IMR-90 (cell line): ENCODE measurements around the gene SLC39A5. TPM values are rescaled to one million over a fixed set of nuclear protein-coding genes. Genes with fewer than 3 reads are reported as not detected.

Source experiments
- ATAC-seq: fragments of 200-7000 bp; cut with Tn5 transposase; 2 replicates; pipeline ENCODE4 v1.9.1; 2020; ENCODE audit warnings: low read depth, mild to moderate bottlenecking, moderate library complexity
- BruUV-seq: library from RNA; stranded (reverse); fragments of 400-500 nt; replicated peaks from 2 replicates; lab custom pipeline; 2021; lab: Mats Ljungman, UMichigan
- CTCF ChIA-PET: fragments of 300-600 bp; formaldehyde crosslinking; extraction: SDS; loops from one replicate; lab custom pipeline; 2021; ENCODE audit warnings: antibody characterized with exemption; lab: Yijun Ruan, JAX
- POLR2A ChIA-PET: fragments of 300-600 bp; sonication (Branson Sonifier 250); formaldehyde crosslinking; loops from one replicate; lab custom pipeline; 2022; ENCODE audit warnings: antibody characterized with exemption; ENCODE audit not compliant: unreplicated experiment; lab: Charles Lee
- DNase-seq: peaks from one replicate; pipeline ENCODE4 v3.0.0; 2013
- H2AFZ ChIP-seq: replicated peaks from 2 replicates; pipeline ENCODE3; 2013; ENCODE audit warnings: low read length, mild to moderate bottlenecking; ENCODE audit not compliant: poor library complexity
- H2AK5ac ChIP-seq: 2 replicates; pipeline ENCODE4 v1.6.1; 2013; ENCODE audit warnings: low read depth, low read length, inconsistent platforms
- H2AK9ac ChIP-seq: replicated peaks from 2 replicates; pipeline ENCODE3; 2013; ENCODE audit warnings: mild to moderate bottlenecking, low read depth, low read length, moderate library complexity; ENCODE audit not compliant: poor library complexity
- H2BK120ac ChIP-seq: 2 replicates; pipeline ENCODE4 v1.6.1; 2013; ENCODE audit warnings: low read depth, low read length, inconsistent platforms
- H2BK15ac ChIP-seq: 3 replicates; pipeline ENCODE4 v1.6.1; 2013; ENCODE audit warnings: low read depth, low read length, inconsistent platforms
- H2BK20ac ChIP-seq: 2 replicates; pipeline ENCODE4 v1.6.1; 2013; ENCODE audit warnings: low read depth, mild to moderate bottlenecking, inconsistent platforms, low read length, moderate library complexity
- H2BK5ac ChIP-seq: 2 replicates; pipeline ENCODE4 v1.6.1; 2013; ENCODE audit warnings: mild to moderate bottlenecking, low read depth, low read length, inconsistent platforms; ENCODE audit not compliant: poor library complexity, severe bottlenecking
- H3K14ac ChIP-seq: replicated peaks from 2 replicates; pipeline ENCODE4 v1.6.1; 2013; ENCODE audit warnings: low read depth, low read length, inconsistent platforms
- H3K18ac ChIP-seq: 2 replicates; pipeline ENCODE4 v1.6.1; 2013; ENCODE audit warnings: low read depth, low read length, control low read depth
- H3K23ac ChIP-seq: 2 replicates; pipeline ENCODE4 v1.6.1; 2013; ENCODE audit warnings: low read depth, low read length, inconsistent platforms
- H3K27ac ChIP-seq: 2 replicates; pipeline ENCODE4 v1.5.1; 2013; ENCODE audit warnings: mild to moderate bottlenecking, control low read depth, low read length; ENCODE audit not compliant: insufficient read depth
- H3K27me3 ChIP-seq: 2 replicates; pipeline ENCODE4 v1.6.1; 2013; ENCODE audit warnings: low read length; ENCODE audit not compliant: control insufficient read depth, insufficient read depth
- H3K36me3 ChIP-seq: 2 replicates; pipeline ENCODE4 v1.6.1; 2013; ENCODE audit warnings: low read length, mixed read lengths; ENCODE audit not compliant: control insufficient read depth, insufficient read depth
- H3K4ac ChIP-seq: 2 replicates; pipeline ENCODE4 v1.6.1; 2013; ENCODE audit warnings: low read depth, low read length, inconsistent platforms
- H3K4me1 ChIP-seq: 2 replicates; pipeline ENCODE4 v1.6.1; 2013; ENCODE audit warnings: low read length, mixed read lengths; ENCODE audit not compliant: control insufficient read depth, insufficient read depth
- H3K4me2 ChIP-seq: 2 replicates; pipeline ENCODE4 v1.6.1; 2013; ENCODE audit warnings: low read depth, mild to moderate bottlenecking, control low read depth, low read length, moderate library complexity
- H3K4me3 ChIP-seq: 2 replicates; pipeline ENCODE4 v1.5.1; 2013; ENCODE audit warnings: low read depth, mild to moderate bottlenecking, control low read depth, low read length, moderate library complexity; ENCODE audit not compliant: insufficient read depth
- H3K56ac ChIP-seq: 2 replicates; pipeline ENCODE4 v1.6.1; 2013; ENCODE audit warnings: low read length, inconsistent platforms; ENCODE audit not compliant: insufficient read depth; ENCODE audit errors: extremely low read depth
- H3K79me1 ChIP-seq, 2 experiments: 2 replicates each; pipeline ENCODE4 v1.6.1; 2013; ENCODE audit warnings: low read length in 2 of 2, inconsistent platforms in 1 of 2, low read depth in 1 of 2
- H3K9ac ChIP-seq: 2 replicates; pipeline ENCODE4 v1.6.1; 2013; ENCODE audit warnings: low read depth, low read length, control low read depth
- H3K9me1 ChIP-seq: 2 replicates; pipeline ENCODE4 v1.6.1; 2013; ENCODE audit warnings: low read length, inconsistent platforms; ENCODE audit not compliant: insufficient read depth
- H3K9me3 ChIP-seq: 2 replicates; pipeline ENCODE4 v1.6.1; 2013; ENCODE audit warnings: low read length; ENCODE audit not compliant: control insufficient read depth, insufficient read depth
- H4K20me1 ChIP-seq: 2 replicates; pipeline ENCODE4 v1.6.1; 2013; ENCODE audit warnings: low read length, inconsistent platforms; ENCODE audit not compliant: insufficient read depth
- H4K5ac ChIP-seq: 2 replicates; pipeline ENCODE4 v1.6.1; 2013; ENCODE audit warnings: mild to moderate bottlenecking, low read depth, low read length, control low read depth
- H4K8ac ChIP-seq, 2 experiments: 2 replicates each; pipeline ENCODE4 v1.6.1; 2013; ENCODE audit warnings: low read depth in 2 of 2, low read length in 2 of 2, control low read depth in 1 of 2, inconsistent platforms in 1 of 2
- H4K91ac ChIP-seq: 2 replicates; pipeline ENCODE4 v1.6.1; 2013; ENCODE audit warnings: low read depth, low read length, inconsistent platforms; ENCODE audit not compliant: insufficient read depth
- FOS ChIP-seq: fragments of 150-350 bp; IDR thresholded peaks from 2 replicates; pipeline ENCODE4 v1.6.1; 2016; ENCODE audit warnings: low read depth, low read length
- NFE2L2 ChIP-seq: fragments of 150-350 bp; IDR thresholded peaks from 2 replicates; pipeline ENCODE4 v1.6.1; 2016; ENCODE audit warnings: low read depth, mild to moderate bottlenecking, low read length
- WGBS, 2 experiments: methylation state at CpG; one replicate each; pipeline versions ENCODE4 v1.1.5 to v1.1.7; 2013; ENCODE audit warnings: missing lambda C conversion rate in 2 of 2; ENCODE audit not compliant: insufficient read length in 1 of 2; ENCODE audit errors: extremely low coverage in 2 of 2; 5-methylcytosine and 5-hydroxymethylcytosine counted together
- dilution Hi-C: fragments of 300-500 bp; cut with HindIII; formaldehyde crosslinking; loops from one replicate; pipeline ENCODE4 v1.14.3; 2018; ENCODE audit warnings: low sequenced_read_pairs; ENCODE audit not compliant: unreplicated experiment
- in situ Hi-C: fragments of 300-500 bp; cut with MboI; formaldehyde crosslinking; loops from 3 replicates; pipeline ENCODE4 v1.14.3; 2019; ENCODE audit warnings: low sequenced_read_pairs, inconsistent platforms, mixed read lengths
- intact Hi-C: fragments of 100-400 bp; cut with micrococcal nuclease; formaldehyde crosslinking; loops from 2 replicates; pipeline ENCODE4 v1.10.0; 2022
- polyA plus RNA-seq, 3 experiments: library from polyadenylated mRNA; depleted of rRNA; stranded (reverse); fragments of >200 nt; gene quantifications; 2 replicates each; pipeline ENCODE4 v1.2.3, GENCODE V29; 2012; ENCODE audit warnings: low replicate concordance in 1 of 3
- total RNA-seq: library from RNA; depleted of rRNA; stranded (reverse); fragments of >200 nt; gene quantifications from 2 replicates; pipeline ENCODE4 v1.2.3, GENCODE V29; 2012
- TF ChIP-seq, protein P1 (sequence below): fragments of 150-350 bp; IDR thresholded peaks from 2 replicates; pipeline ENCODE4 v1.6.1; 2017; ENCODE audit warnings: mild to moderate bottlenecking, antibody characterized with exemption, low read length, low read depth

SLC39A5 gene
- total and polyA plus RNA-seq, 2 of the 4 experiments (the other 2 are of a cell fraction) = not detected

- H3K4me2 ChIP-seq = peak overlapping the region; percentile 92
- peaks cover 41 to 63% of the 10 kb centered on the region in 2 experiments for H3K79me1 ChIP-seq
- H3K18ac ChIP-seq = no peak overlapping the region
- peaks cover 52% of the 10 kb centered on the region for H3K36me3 ChIP-seq
- in situ Hi-C loops (no loop called here), intact Hi-C loops (loop anchor here (1.0 kb wide), 1 partner anchor 63 kb away; no protein-coding TSS in a partner anchor), dilution Hi-C loops (no loop called here)
- H4K8ac ChIP-seq = no peak overlapping the region; a peak in 1 of 4 replicates
- no CpG with 5 or more reads among the region's 4 CpGs for WGBS, 2 experiments
- peak overlapping the region; percentile 30 for H3K27ac ChIP-seq
- H2AK5ac ChIP-seq = peak overlapping the region; percentile 83
- no peak overlapping the region; the same call in 1 of the 2 replicates for H4K91ac ChIP-seq
- ChIA-PET POLR2A (interaction anchor here (0.6 kb wide), 1 partner anchor 113 kb away, joined by 3 read pairs; no protein-coding TSS in a partner anchor), CTCF (interaction anchor here (0.5 to 1.1 kb wide), 2 partner anchors 35 to 79 kb away, joined by 3 to 4 read pairs; partner anchors contain the start of gene RNF41)
- H3K14ac ChIP-seq = peak overlapping the region; percentile 75
- no peak overlapping the region for H2BK15ac ChIP-seq
- H3K56ac ChIP-seq = no peak overlapping the region
- H3K23ac ChIP-seq = peak overlapping the region; percentile 94; the same call in 1 of the 2 replicates
- ATAC-seq (peak; percentile 5), DNase-seq (peak; percentile 46)
- peak overlapping the region; percentile 96 for H3K9ac ChIP-seq
- no peak overlapping the region for H4K5ac ChIP-seq
- no peak overlapping the region for H2AFZ ChIP-seq
- peak overlapping the region; percentile 83; the same call in 1 of the 2 replicates for H3K4ac ChIP-seq
- peak overlapping the region; percentile 55 for H2BK5ac ChIP-seq
- peak; percentile 59 for TF ChIP-seq FOS
- TF ChIP-seq NFE2L2 = no peak
- TF ChIP-seq, protein P1, sequence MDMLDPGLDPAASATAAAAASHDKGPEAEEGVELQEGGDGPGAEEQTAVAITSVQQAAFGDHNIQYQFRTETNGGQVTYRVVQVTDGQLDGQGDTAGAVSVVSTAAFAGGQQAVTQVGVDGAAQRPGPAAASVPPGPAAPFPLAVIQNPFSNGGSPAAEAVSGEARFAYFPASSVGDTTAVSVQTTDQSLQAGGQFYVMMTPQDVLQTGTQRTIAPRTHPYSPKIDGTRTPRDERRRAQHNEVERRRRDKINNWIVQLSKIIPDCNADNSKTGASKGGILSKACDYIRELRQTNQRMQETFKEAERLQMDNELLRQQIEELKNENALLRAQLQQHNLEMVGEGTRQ = 0 out of 2 replicates have a peak, but pooled peaks have one; percentile 4
- no peaks in the 10 kb centered on the region for H3K27me3 ChIP-seq
- H4K20me1 ChIP-seq = peaks cover 42% of the 10 kb centered on the region
- peaks cover 16% of the 10 kb centered on the region for H3K4me1 ChIP-seq
- BruUV-seq = no TSS peak
- no peak overlapping the region for H2BK20ac ChIP-seq
- H2AK9ac ChIP-seq = peak overlapping the region; percentile 97
- peak overlapping the region; percentile 94; the same call in 1 of the 2 replicates for H3K4me3 ChIP-seq
- H3K9me3 ChIP-seq = no peaks in the 10 kb centered on the region
- peaks cover 26% of the 10 kb centered on the region for H3K9me1 ChIP-seq
- H2BK120ac ChIP-seq = no peak overlapping the region
These were observed 26.6 kb downstream of the SLC39A5 start for GRCh38 chr12:56256326-56256960.
